ENCODE measurements around the gene ALMS1. TPM values are rescaled to one million over a fixed set of nuclear protein-coding genes. Genes with fewer than 3 reads are reported as not detected.

ALMS1 gene
- total and polyA plus RNA-seq, 9 of the 15 experiments (the other 6 are each of a cell fraction or from before 2014, with no cell fraction given) = 1.4 to 26.3 (median 13.6) TPM

DNA sequence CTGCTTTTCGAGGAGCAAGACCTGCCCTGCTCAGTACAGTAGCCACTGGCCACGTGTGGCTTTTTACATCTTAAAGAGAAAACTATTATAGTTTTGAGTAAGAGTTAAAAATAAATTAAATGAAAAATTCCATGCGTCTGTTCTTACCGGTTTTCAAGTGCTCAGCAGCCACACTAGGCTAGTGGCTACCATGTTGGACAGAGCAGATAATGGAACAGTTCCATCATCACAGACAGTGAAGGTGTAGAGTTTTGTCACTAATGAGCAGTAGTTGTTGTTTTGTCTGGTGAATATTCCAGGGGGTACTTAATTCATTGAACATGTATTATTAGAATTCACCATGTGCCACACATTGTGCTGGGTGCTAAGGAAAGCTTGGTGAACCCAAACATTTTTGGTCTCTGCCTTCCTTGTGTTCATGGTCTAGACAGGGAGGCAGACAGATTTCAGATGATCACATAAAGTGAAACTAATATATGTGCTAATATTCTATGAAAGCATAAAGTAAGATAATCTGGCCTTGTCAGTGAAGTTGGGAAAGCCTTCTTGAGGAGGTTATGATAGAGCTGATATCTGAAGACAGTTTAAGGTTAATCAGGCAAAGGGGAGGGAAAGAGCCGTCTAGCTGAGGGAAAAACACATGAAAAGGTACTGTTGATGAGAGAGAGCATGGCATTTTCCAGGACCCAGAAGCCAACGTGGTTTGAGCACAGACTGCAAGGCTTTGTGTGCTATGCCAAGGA is 1.4 kb downstream of the ALMS1 start:
- FAIRE-seq (no peak), DNase-seq (ENCODE audit: extremely low read depth in 1 of 4, low spot score in 3 of 4) (peak in 1 of 4 experiments; percentile 12), ATAC-seq (no peak)
- ChIA-PET CTCF (ENCODE audit: low intra/inter-chr PET ratio) (no interaction called here), POLR2A (interaction anchor here (0.6 to 0.8 kb wide), 4 partner anchors 10 to 320 kb away, joined by 3 read pairs; partner anchors contain the start of gene FBXO41)
- Histone ChIP-seq H4K20me1 (replicated peaks; ENCODE audit: control insufficient read depth, insufficient read depth, low read length) (peaks cover 6% of the 10 kb centered on the region; the same call in 1 of the 2 replicates), H3K9me1 (ENCODE audit: control insufficient read depth, insufficient read depth, low read length) (no peaks in the 10 kb centered on the region), H3K27ac (ENCODE audit: extremely low read depth, low read depth, low read length) (no peak overlapping the region; the same call in 2 of the 3 replicates), H3K27me3 (ENCODE audit: control insufficient read depth in 2 of 2, insufficient read depth in 2 of 2, low read length in 2 of 2) (no peaks in the 10 kb centered on the region; a peak in 1 of 5 replicates), H3K4me2 (ENCODE audit: insufficient read depth, low read length) (peak overlapping the region; percentile 93), H3K36me3 (ENCODE audit: control insufficient read depth, insufficient read depth, low read length) (no peaks in the 10 kb centered on the region), H3K79me2 (ENCODE audit: control insufficient read depth, insufficient read depth, low read length) (peaks cover 27% of the 10 kb centered on the region), H2AFZ (ENCODE audit: low read depth, low read length) (peak overlapping the region; percentile 99), H3K9me3 (replicated peaks; ENCODE audit: control insufficient read depth, insufficient read depth, low read depth, low read length) (no peaks in the 10 kb centered on the region), H3K4me3 (peak overlapping the region; percentile 86), H3K9ac (ENCODE audit: insufficient read depth in 1 of 2, low read depth in 2 of 2, low read length in 2 of 2) (peak overlapping the region; percentile 50 to 74; a peak in 3 of 4 replicates), H3K4me1 (replicated peaks in 1 of 2; ENCODE audit: control insufficient read depth in 2 of 2, insufficient read depth in 2 of 2, low read length in 2 of 2) (peaks cover 0 to 14% of the 10 kb centered on the region in 2 experiments; a peak in 3 of 5 replicates)
- in situ Hi-C loops (cut with MboI) (no loop called here), intact Hi-C loops (cut with micrococcal nuclease) (no loop called here)
- TF ChIP-seq YY1 (IDR thresholded peaks at IDR 0.05; ENCODE audit: borderline replicate concordance in 1 of 3, control insufficient read depth in 1 of 3, extremely low read depth in 1 of 3, insufficient read depth in 3 of 3, insufficient read length in 1 of 3, insufficient replicate concordance in 2 of 3, low read depth in 1 of 3, low read length in 2 of 3) = peak in 1 of 3 experiments; percentile 60
- no peak for TF ChIP-seq ZNF444 (CRISPR knock-in tag; IDR thresholded peaks at IDR 0.05)
- peak; percentile 55; the same call in 1 of the 2 replicates for TF ChIP-seq EHMT2 (IDR thresholded peaks at IDR 0.05)
- BruUV-seq (replicated peaks) = no TSS peak
- 1% methylated on average over 6 of the region's 6 CpGs for WGBS (ENCODE audit: insufficient coverage, low coverage, missing lambda C conversion rate)

Measured in K562 (cell line).